Activated CD4-positive, alpha-beta memory T cell treated with anti-CD3 and anti-CD28 coated beads for 36 hours (primary cell): ENCODE data around the gene SLC6A18. TPM values are rescaled to one million over a fixed set of nuclear protein-coding genes. Genes with fewer than 3 reads are reported as not detected.
"Not testable (repeated sequence)": the region's sequence is repeated elsewhere in the genome, so short reads cannot be mapped to it uniquely, and the experiment has no call there.

Experiments
- CTCF ChIA-PET: fragments of 350-600 bp; sonication (Branson Sonifier 250); formaldehyde crosslinking; loops from one replicate; lab custom pipeline; 2021; ENCODE audit warnings: antibody characterized with exemption, inconsistent platforms; lab: Charles Lee
- POLR2A ChIA-PET: fragments of 350-600 bp; sonication (Branson Sonifier 250); formaldehyde crosslinking; loops from one replicate; lab custom pipeline; 2021; ENCODE audit warnings: antibody characterized with exemption; lab: Charles Lee
- DNase-seq: peaks from one replicate; pipeline ENCODE4 v3.0.0-alpha.2; 2020
- H3K27ac Mint-ChIP-seq: one replicate; pipeline ENCODE4 v1.8.0; 2021; ENCODE audit warnings: mixed read lengths
- H3K27me3 Mint-ChIP-seq: one replicate; pipeline ENCODE4 v1.8.0; 2021; ENCODE audit warnings: mixed read lengths
- H3K36me3 Mint-ChIP-seq: one replicate; pipeline ENCODE4 v1.8.0; 2021; ENCODE audit warnings: mixed read lengths
- H3K4me1 Mint-ChIP-seq: one replicate; pipeline ENCODE4 v1.8.0; 2021; ENCODE audit warnings: low read depth, mixed read lengths
- H3K4me3 Mint-ChIP-seq: one replicate; pipeline ENCODE4 v1.8.0; 2021; ENCODE audit warnings: mild to moderate bottlenecking, mixed read lengths
- H3K9me3 Mint-ChIP-seq: one replicate; pipeline ENCODE4 v1.8.0; 2021; ENCODE audit warnings: mixed read lengths
- intact Hi-C: fragments of 100-400 bp; cut with micrococcal nuclease; formaldehyde crosslinking; loops from one replicate; pipeline ENCODE4 v1.15.1; 2023
- total RNA-seq, 2 experiments: library from RNA; stranded (reverse); gene quantifications; one replicate each; pipeline ENCODE4 v1.2.3, GENCODE V29; 2021

The SLC6A18 gene
- total RNA-seq, 2 experiments from 2014 or later = not detected

GRCh38 chr5:1224631-1225030, 550 bp upstream of the SLC6A18 start:
- Mint-ChIP-seq H3K27me3 (peaks cover 2% of the 10 kb centered on the region), H3K36me3 (no peaks in the 10 kb centered on the region), H3K27ac (no peak overlapping the region), H3K9me3 (no peaks in the 10 kb centered on the region), H3K4me3 (no peak overlapping the region), H3K4me1 (no peaks in the 10 kb centered on the region)
- intact Hi-C loops = no loop called here
- CTCF ChIA-PET = no interaction called here
- POLR2A ChIA-PET = no interaction called here
- no peak for DNase-seq

GRCh38 chr5:1226231-1226630, 1.1 kb downstream of the SLC6A18 start:
- POLR2A ChIA-PET = no interaction called here
- Mint-ChIP-seq H3K27me3 (peaks cover 7% of the 10 kb centered on the region), H3K9me3 (no peaks in the 10 kb centered on the region), H3K36me3 (no peaks in the 10 kb centered on the region), H3K27ac (no peak overlapping the region), H3K4me1 (no peaks in the 10 kb centered on the region), H3K4me3 (no peak overlapping the region)
- no peak for DNase-seq
- CTCF ChIA-PET = no interaction called here
- intact Hi-C loops = no loop called here

GRCh38 chr5:1226839-1227581, 1.8 kb downstream of the SLC6A18 start:
- no peak for DNase-seq
- CTCF ChIA-PET = no interaction called here
- H3K9me3 Mint-ChIP-seq = no peaks in the 10 kb centered on the region
- no peaks in the 10 kb centered on the region for H3K36me3 Mint-ChIP-seq
- no peak overlapping the region for H3K27ac Mint-ChIP-seq
- no peak overlapping the region for H3K4me3 Mint-ChIP-seq
- peaks cover 7% of the 10 kb centered on the region for H3K27me3 Mint-ChIP-seq
- H3K4me1 Mint-ChIP-seq = no peaks in the 10 kb centered on the region
- intact Hi-C loops = no loop called here
- POLR2A ChIA-PET = no interaction called here

GRCh38 chr5:1227667-1228066, 2.5 kb downstream of the SLC6A18 start:
- Mint-ChIP-seq H3K9me3 (no peaks in the 10 kb centered on the region), H3K36me3 (no peaks in the 10 kb centered on the region), H3K27me3 (peaks cover 7% of the 10 kb centered on the region), H3K4me1 (no peaks in the 10 kb centered on the region), H3K4me3 (no peak overlapping the region), H3K27ac (no peak overlapping the region)
- intact Hi-C loops = no loop called here
- DNase-seq = no peak
- ChIA-PET POLR2A (no interaction called here), CTCF (no interaction called here)

GRCh38 chr5:1228120-1228519, 2.9 kb downstream of the SLC6A18 start:
- CTCF ChIA-PET = no interaction called here
- Mint-ChIP-seq H3K4me1 (no peaks in the 10 kb centered on the region), H3K36me3 (no peaks in the 10 kb centered on the region), H3K27ac (no peak overlapping the region), H3K27me3 (peaks cover 9% of the 10 kb centered on the region), H3K4me3 (no peak overlapping the region), H3K9me3 (no peaks in the 10 kb centered on the region)
- intact Hi-C loops = no loop called here
- POLR2A ChIA-PET = no interaction called here
- no peak for DNase-seq

GRCh38 chr5:1229023-1229422, 3.8 kb downstream of the SLC6A18 start:
- H3K27me3 Mint-ChIP-seq, CTCF ChIA-PET, H3K4me1 Mint-ChIP-seq, H3K4me3 Mint-ChIP-seq, DNase-seq, H3K36me3 Mint-ChIP-seq, intact Hi-C loops, POLR2A ChIA-PET, H3K9me3 Mint-ChIP-seq, H3K27ac Mint-ChIP-seq: not testable (repeated sequence)

- Mint-ChIP-seq H3K4me1 (no peaks in the 10 kb centered on the region), H3K9me3 (no peaks in the 10 kb centered on the region), H3K4me3 (no peak overlapping the region), H3K27ac (no peak overlapping the region), H3K36me3 (no peaks in the 10 kb centered on the region), H3K27me3 (peaks cover 9% of the 10 kb centered on the region)
- no peak for DNase-seq
- POLR2A ChIA-PET = no interaction called here
- CTCF ChIA-PET = no interaction called here
- intact Hi-C loops = no loop called here
Observed at GRCh38 chr5:1229822-1230221, 4.6 kb downstream of the SLC6A18 start.

GRCh38 chr5:1230551-1230950, 5.4 kb downstream of the SLC6A18 start:
- CTCF ChIA-PET = no interaction called here
- Mint-ChIP-seq H3K9me3 (peaks cover 3% of the 10 kb centered on the region), H3K27me3 (peaks cover 9% of the 10 kb centered on the region), H3K27ac (no peak overlapping the region), H3K36me3 (no peaks in the 10 kb centered on the region), H3K4me1 (no peaks in the 10 kb centered on the region), H3K4me3 (no peak overlapping the region)
- POLR2A ChIA-PET = no interaction called here
- intact Hi-C loops = no loop called here
- no peak for DNase-seq

GRCh38 chr5:1231354-1231905, 6.2 kb downstream of the SLC6A18 start:
- intact Hi-C loops = no loop called here
- Mint-ChIP-seq H3K36me3 (no peaks in the 10 kb centered on the region), H3K27ac (no peak overlapping the region), H3K9me3 (peaks cover 11% of the 10 kb centered on the region), H3K27me3 (peaks cover 9% of the 10 kb centered on the region), H3K4me1 (no peaks in the 10 kb centered on the region), H3K4me3 (no peak overlapping the region)
- ChIA-PET CTCF (no interaction called here), POLR2A (no interaction called here)
- no peak for DNase-seq

GRCh38 chr5:1232780-1233179, 7.6 kb downstream of the SLC6A18 start:
- ChIA-PET POLR2A (no interaction called here), CTCF (no interaction called here)
- Mint-ChIP-seq H3K27ac (no peak overlapping the region), H3K4me3 (no peak overlapping the region), H3K36me3 (no peaks in the 10 kb centered on the region), H3K9me3 (peaks cover 14% of the 10 kb centered on the region), H3K4me1 (no peaks in the 10 kb centered on the region), H3K27me3 (peaks cover 9% of the 10 kb centered on the region)
- intact Hi-C loops = no loop called here
- no peak for DNase-seq

- no peaks in the 10 kb centered on the region for H3K36me3 Mint-ChIP-seq
- intact Hi-C loops = no loop called here
- no peaks in the 10 kb centered on the region for H3K4me1 Mint-ChIP-seq
- DNase-seq = no peak
- peaks cover 14% of the 10 kb centered on the region for H3K9me3 Mint-ChIP-seq
- no peak overlapping the region for H3K4me3 Mint-ChIP-seq
- ChIA-PET POLR2A (no interaction called here), CTCF (interaction anchor here (1.0 kb wide), 1 partner anchor 61 kb away, joined by 3 read pairs; no protein-coding TSS in a partner anchor)
- no peak overlapping the region for H3K27ac Mint-ChIP-seq
- peaks cover 3% of the 10 kb centered on the region for H3K27me3 Mint-ChIP-seq
Observed at GRCh38 chr5:1235379-1235778, 10.2 kb downstream of the SLC6A18 start.

- H3K27ac Mint-ChIP-seq = no peak overlapping the region
- H3K4me1 Mint-ChIP-seq = no peaks in the 10 kb centered on the region
- no peak for DNase-seq
- no peak overlapping the region for H3K4me3 Mint-ChIP-seq
- H3K27me3 Mint-ChIP-seq = peaks cover 2% of the 10 kb centered on the region
- intact Hi-C loops = no loop called here
- ChIA-PET POLR2A (no interaction called here), CTCF (interaction anchor here (1.0 kb wide), 1 partner anchor 62 kb away, joined by 3 read pairs; no protein-coding TSS in a partner anchor)
- H3K9me3 Mint-ChIP-seq = peaks cover 14% of the 10 kb centered on the region
- no peaks in the 10 kb centered on the region for H3K36me3 Mint-ChIP-seq
Observed at GRCh38 chr5:1235838-1236237, 10.7 kb downstream of the SLC6A18 start.
